Measurements from ENCODE around the gene NEAT1. TPM values are rescaled to one million over a fixed set of nuclear protein-coding genes. Genes with fewer than 3 reads are reported as not detected.

The NEAT1 gene
- polyA plus RNA-seq, 3 donors, result 0.90 to 293 (median 1.3) TPM

GRCh38 chr11:65432100-65432650, 9.6 kb downstream of the NEAT1 start:
- no peaks in the 10 kb centered on the region for H3K9me3 Mint-ChIP-seq
- H3K27ac Mint-ChIP-seq, result peak overlapping the region in 5 of 7 donors; percentile 47 to 100 (median 59)
- peak overlapping the region in 1 of 2 donors; percentile 52 for H3K4me3 Mint-ChIP-seq
- H3K27me3 Mint-ChIP-seq (ENCODE audit: low read depth in 3 of 3), result peaks cover 0 to 4% (median 0%) of the 10 kb centered on the region in 3 donors
- no peak for DNase-seq
- Histone ChIP-seq H3K4me2 (replicated peaks; ENCODE audit: extremely low read depth, low read length, poor library complexity, severe bottlenecking) (peak overlapping the region; percentile 85), H3K27ac (ENCODE audit: low read depth in 1 of 2, low read length in 2 of 2) (no peak overlapping the region), H2AFZ (ENCODE audit: insufficient read depth, low read depth, low read length, poor library complexity, severe bottlenecking) (no peak overlapping the region), H3K27me3 (ENCODE audit: control insufficient read depth in 2 of 2, insufficient read depth in 2 of 2, low read length in 2 of 2) (no peaks in the 10 kb centered on the region), H3K4me3 (replicated peaks in 1 of 3; ENCODE audit: low read depth in 2 of 3, low read length in 3 of 3) (peak overlapping the region in 2 of 3 experiments; percentile 96 to 100), H3K9me3 (replicated peaks in 1 of 2; ENCODE audit: control insufficient read depth in 1 of 2, insufficient read depth in 1 of 2, low read length in 2 of 2) (no peaks in the 10 kb centered on the region), H3K36me3 (replicated peaks in 1 of 2; ENCODE audit: control insufficient read depth in 1 of 2, insufficient read depth in 2 of 2, low read length in 2 of 2) (peaks cover 36 to 66% of the 10 kb centered on the region in 2 donors), H4K20me1 (ENCODE audit: insufficient read depth, low read length) (peaks cover 100% of the 10 kb centered on the region), H3K79me2 (ENCODE audit: insufficient read depth, low read length) (peaks cover 97% of the 10 kb centered on the region), H3K9ac (ENCODE audit: insufficient read depth, low read length, poor library complexity, severe bottlenecking) (no peak overlapping the region), H3K4me1 (ENCODE audit: control insufficient read depth in 1 of 2, insufficient read depth in 2 of 2, low read length in 2 of 2) (peaks cover 49 to 93% of the 10 kb centered on the region in 2 donors)
- intact Hi-C loops (cut with micrococcal nuclease), result no loop called here
- WGBS (ENCODE audit: insufficient coverage), result no CpG with 5 or more reads among the region's 2 CpGs
- TF ChIP-seq, protein P1, sequence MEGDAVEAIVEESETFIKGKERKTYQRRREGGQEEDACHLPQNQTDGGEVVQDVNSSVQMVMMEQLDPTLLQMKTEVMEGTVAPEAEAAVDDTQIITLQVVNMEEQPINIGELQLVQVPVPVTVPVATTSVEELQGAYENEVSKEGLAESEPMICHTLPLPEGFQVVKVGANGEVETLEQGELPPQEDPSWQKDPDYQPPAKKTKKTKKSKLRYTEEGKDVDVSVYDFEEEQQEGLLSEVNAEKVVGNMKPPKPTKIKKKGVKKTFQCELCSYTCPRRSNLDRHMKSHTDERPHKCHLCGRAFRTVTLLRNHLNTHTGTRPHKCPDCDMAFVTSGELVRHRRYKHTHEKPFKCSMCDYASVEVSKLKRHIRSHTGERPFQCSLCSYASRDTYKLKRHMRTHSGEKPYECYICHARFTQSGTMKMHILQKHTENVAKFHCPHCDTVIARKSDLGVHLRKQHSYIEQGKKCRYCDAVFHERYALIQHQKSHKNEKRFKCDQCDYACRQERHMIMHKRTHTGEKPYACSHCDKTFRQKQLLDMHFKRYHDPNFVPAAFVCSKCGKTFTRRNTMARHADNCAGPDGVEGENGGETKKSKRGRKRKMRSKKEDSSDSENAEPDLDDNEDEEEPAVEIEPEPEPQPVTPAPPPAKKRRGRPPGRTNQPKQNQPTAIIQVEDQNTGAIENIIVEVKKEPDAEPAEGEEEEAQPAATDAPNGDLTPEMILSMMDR (IDR thresholded peaks at IDR 0.05), result no peak
- peaks cover 87% of the 10 kb centered on the region for H3K4me1 Mint-ChIP-seq
- peaks cover 70 to 78% of the 10 kb centered on the region in 2 donors for H3K36me3 Mint-ChIP-seq

DNA sequence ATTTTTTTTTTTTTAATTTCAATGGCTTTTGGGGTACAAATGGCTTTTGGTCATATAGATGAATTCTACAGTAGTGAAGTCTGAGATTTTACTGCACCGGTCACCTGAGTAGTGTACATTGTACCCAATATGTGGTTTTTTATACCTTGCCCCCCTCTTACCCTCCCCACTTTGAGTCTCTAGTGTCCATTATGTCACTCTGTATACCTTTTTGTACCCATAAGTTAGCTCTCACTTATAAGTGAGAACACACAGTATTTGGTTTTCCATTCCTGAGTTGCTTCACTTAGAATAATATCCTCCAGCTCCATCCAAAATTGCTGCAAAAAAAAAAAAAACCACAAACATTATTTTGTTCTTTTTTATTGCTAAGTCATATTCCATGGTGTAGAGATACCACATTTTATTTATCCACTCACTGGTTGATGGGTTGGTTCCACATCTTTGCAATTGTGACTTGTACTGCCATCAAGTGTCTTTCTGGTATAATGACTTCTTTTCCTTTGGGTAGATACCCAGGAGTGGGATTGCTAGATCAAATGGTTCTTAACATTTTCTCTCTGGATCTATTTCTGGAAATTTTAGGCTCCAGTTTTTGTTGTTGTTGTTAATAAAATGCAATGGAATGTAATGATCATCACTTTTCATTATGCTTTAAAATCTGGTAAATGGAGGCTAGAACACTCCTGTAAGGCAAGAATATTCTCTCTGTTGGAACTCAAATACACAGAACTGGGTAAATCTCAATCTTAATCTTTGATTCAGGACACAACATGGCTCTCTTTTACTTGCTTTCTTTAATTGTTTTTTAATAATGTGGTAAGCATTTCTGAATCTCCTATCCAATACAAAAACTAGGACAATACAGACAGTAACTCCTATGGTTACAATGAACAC, 10.3 kb downstream of the NEAT1 start:
- Histone ChIP-seq H3K4me2 (replicated peaks; ENCODE audit: extremely low read depth, low read length, poor library complexity, severe bottlenecking) (peak overlapping the region; percentile 37), H3K27me3 (ENCODE audit: control insufficient read depth in 2 of 2, insufficient read depth in 2 of 2, low read length in 2 of 2) (no peaks in the 10 kb centered on the region), H2AFZ (ENCODE audit: insufficient read depth, low read depth, low read length, poor library complexity, severe bottlenecking) (no peak overlapping the region), H3K36me3 (replicated peaks in 1 of 2; ENCODE audit: control insufficient read depth in 1 of 2, insufficient read depth in 2 of 2, low read length in 2 of 2) (peaks cover 44 to 67% of the 10 kb centered on the region in 2 donors), H3K27ac (ENCODE audit: low read depth in 1 of 2, low read length in 2 of 2) (no peak overlapping the region), H3K9ac (ENCODE audit: insufficient read depth, low read length, poor library complexity, severe bottlenecking) (no peak overlapping the region), H3K9me3 (replicated peaks in 1 of 2; ENCODE audit: control insufficient read depth in 1 of 2, insufficient read depth in 1 of 2, low read length in 2 of 2) (no peaks in the 10 kb centered on the region), H3K79me2 (ENCODE audit: insufficient read depth, low read length) (peaks cover 97% of the 10 kb centered on the region), H3K4me3 (replicated peaks in 1 of 3; ENCODE audit: low read depth in 2 of 3, low read length in 3 of 3) (peak overlapping the region in 2 of 3 experiments; percentile 29 to 100), H4K20me1 (ENCODE audit: insufficient read depth, low read length) (peaks cover 100% of the 10 kb centered on the region), H3K4me1 (ENCODE audit: control insufficient read depth in 1 of 2, insufficient read depth in 2 of 2, low read length in 2 of 2) (peaks cover 48 to 93% of the 10 kb centered on the region in 2 donors)
- intact Hi-C loops (cut with micrococcal nuclease), result no loop called here
- WGBS (ENCODE audit: insufficient coverage), result no CpG with 5 or more reads among the region's 1 CpG
- Mint-ChIP-seq H3K4me3 (peak overlapping the region in 1 of 2 donors; percentile 42), H3K9me3 (no peaks in the 10 kb centered on the region), H3K4me1 (peaks cover 87% of the 10 kb centered on the region), H3K27me3 (ENCODE audit: low read depth in 3 of 3) (peaks cover 0 to 2% (median 0%) of the 10 kb centered on the region in 3 donors), H3K27ac (peak overlapping the region in 5 of 7 donors; percentile 12 to 78 (median 50)), H3K36me3 (peaks cover 71 to 78% of the 10 kb centered on the region in 2 donors)
- peak in 1 of 3 donors; percentile 48 for DNase-seq
- TF ChIP-seq, protein P1 (IDR thresholded peaks at IDR 0.05), result no peak

Measured in CD14-positive monocyte (primary cell).